Right lobe of liver (tissue), 6 donors: ENCODE data around the gene C2orf92. TPM values are rescaled to one million over a fixed set of nuclear protein-coding genes. Genes with fewer than 3 reads are reported as not detected.

Experiments
- ATAC-seq, 4 donors: fragments of 200-7000 bp; cut with Tn5 transposase; one replicate each; pipeline ENCODE4 v1.9.1; 2020; ENCODE audit warnings: mild to moderate bottlenecking in 4 of 4, moderate library complexity in 4 of 4
- DNase-seq, 3 donors: peaks; one replicate each; pipeline ENCODE4 v3.0.0-alpha.2; 2020
- H3K27ac ChIP-seq, 3 donors: fragments of 200-600 bp; one replicate each; pipeline ENCODE4 v1.8.0; 2022
- H3K27me3 ChIP-seq, 2 donors: fragments of 200-600 bp; one replicate each; pipeline ENCODE4 v1.8.0; 2022
- H3K36me3 ChIP-seq, 4 donors: fragments of 200-600 bp; sonication (generic) in 1 of 4; one replicate each; pipeline versions ENCODE4 v1.5.1 to v1.8.0; 2017 to 2022; ENCODE audit warnings: control low read depth in 1 of 4
- H3K4me1 ChIP-seq, 4 donors: fragments of 200-600 bp; sonication (generic) in 1 of 4; one replicate each; pipeline versions ENCODE4 v1.5.1 to v1.8.0; 2017 to 2022; ENCODE audit warnings: control low read depth in 1 of 4
- H3K4me3 ChIP-seq, 3 donors: fragments of 200-600 bp; one replicate each; pipeline ENCODE4 v1.8.0; 2022
- H3K9me3 ChIP-seq, 4 donors: fragments of 200-600 bp; sonication (generic) in 1 of 4; one replicate each; pipeline versions ENCODE4 v1.5.1 to v1.8.0; 2017 to 2022; ENCODE audit warnings: control low read depth in 1 of 4
- POLR2A ChIP-seq: fragments of 450-650 bp; IDR thresholded peaks from one replicate; pipeline ENCODE4 v1.6.1; 2017; ENCODE audit warnings: antibody characterized with exemption, mild to moderate bottlenecking
- WGBS: methylation state at CpG from one replicate; pipeline ENCODE4 v1.1.6; 2018; ENCODE audit warnings: low coverage, low lambda C conversion rate; ENCODE audit not compliant: insufficient coverage; ENCODE audit errors: missing lambda C conversion rate; 5-methylcytosine and 5-hydroxymethylcytosine counted together
- intact Hi-C, 2 donors: fragments of 100-400 bp; cut with DNase I; formaldehyde crosslinking; loops; one replicate each; pipeline versions ENCODE4 v1.11.2 to v1.14.1; 2022
- total RNA-seq, 6 experiments: library from RNA; depleted of rRNA in 2 of 6; stranded (reverse); fragments of >200 nt in 2 of 6; fragmentation: NEBNext Ultra II Directional in 3 of 6; extraction: Animal tissue kit (Norgen Biotek cat#: 25700) in 3 of 6; gene quantifications; one replicate each; pipeline versions ENCODE4 v1.1.0 to v1.2.4, GENCODE V29; 2016 to 2023
- TF ChIP-seq, protein P1 (sequence below), 4 donors: fragments of 200-600 bp in 3 of 4; fragments of 450-650 bp in 1 of 4; IDR thresholded peaks; one replicate each; pipeline versions ENCODE4 v1.5.1 to v1.8.0; 2016 to 2022; ENCODE audit warnings: antibody characterized with exemption in 4 of 4, mild to moderate bottlenecking in 2 of 4
- donor health status: DM: no; HTN: yes; CAD: no.
- donor health status: DM: no; HTN: no; CAD: no.
- donor health status: DM: no; HTN: no; CAD: no.
- donor health status: DM: no; HTN: yes; CAD: no.
- donor health status: DM: no; HTN: yes; CAD: no.

The C2orf92 gene
- total RNA-seq, 6 experiments from 2014 or later = 2.0 to 12.8 (median 4.4) TPM

DNA sequence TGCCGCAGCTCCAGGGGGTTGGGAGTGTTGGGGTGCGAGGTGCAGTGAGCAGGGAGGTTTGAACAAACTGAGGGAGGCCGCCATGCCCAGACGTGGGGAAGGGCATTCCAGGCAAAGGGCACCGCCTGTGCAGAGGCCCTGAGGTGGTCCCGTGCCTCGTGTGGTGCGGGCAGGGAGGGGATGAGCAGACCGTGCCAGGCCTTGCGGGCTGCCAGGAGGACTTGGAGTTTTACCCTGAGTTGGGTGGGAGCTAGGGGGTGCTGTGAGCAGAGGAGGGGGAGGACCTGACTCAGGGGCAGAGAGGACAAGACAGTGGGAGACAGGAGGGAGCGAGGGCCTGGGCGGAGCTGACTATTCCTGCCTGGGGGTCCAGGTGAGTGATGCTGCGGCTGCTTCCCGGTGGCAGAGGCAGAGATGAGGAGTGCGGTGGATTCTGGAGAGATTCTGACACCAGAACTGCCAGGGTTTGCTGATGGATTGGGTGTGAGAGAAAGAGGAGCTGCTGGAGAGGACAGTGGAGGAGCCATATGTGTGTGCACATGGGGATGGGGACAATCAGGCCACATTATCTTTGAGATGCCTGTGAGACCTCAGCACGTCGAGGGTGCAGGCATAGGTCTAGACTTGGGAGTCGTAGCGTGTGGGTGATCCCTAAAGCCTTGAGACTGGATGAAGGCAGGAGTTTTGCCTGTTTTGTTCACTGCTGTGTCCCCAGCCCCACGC lies 67.3 kb downstream of the C2orf92 start:
- intact Hi-C loops = loop anchor here in 1 of 2 donors (10.0 kb wide), 1 partner anchor 648 kb away; no protein-coding TSS in a partner anchor
- TF ChIP-seq, protein P1, sequence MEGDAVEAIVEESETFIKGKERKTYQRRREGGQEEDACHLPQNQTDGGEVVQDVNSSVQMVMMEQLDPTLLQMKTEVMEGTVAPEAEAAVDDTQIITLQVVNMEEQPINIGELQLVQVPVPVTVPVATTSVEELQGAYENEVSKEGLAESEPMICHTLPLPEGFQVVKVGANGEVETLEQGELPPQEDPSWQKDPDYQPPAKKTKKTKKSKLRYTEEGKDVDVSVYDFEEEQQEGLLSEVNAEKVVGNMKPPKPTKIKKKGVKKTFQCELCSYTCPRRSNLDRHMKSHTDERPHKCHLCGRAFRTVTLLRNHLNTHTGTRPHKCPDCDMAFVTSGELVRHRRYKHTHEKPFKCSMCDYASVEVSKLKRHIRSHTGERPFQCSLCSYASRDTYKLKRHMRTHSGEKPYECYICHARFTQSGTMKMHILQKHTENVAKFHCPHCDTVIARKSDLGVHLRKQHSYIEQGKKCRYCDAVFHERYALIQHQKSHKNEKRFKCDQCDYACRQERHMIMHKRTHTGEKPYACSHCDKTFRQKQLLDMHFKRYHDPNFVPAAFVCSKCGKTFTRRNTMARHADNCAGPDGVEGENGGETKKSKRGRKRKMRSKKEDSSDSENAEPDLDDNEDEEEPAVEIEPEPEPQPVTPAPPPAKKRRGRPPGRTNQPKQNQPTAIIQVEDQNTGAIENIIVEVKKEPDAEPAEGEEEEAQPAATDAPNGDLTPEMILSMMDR (IDR thresholded peaks at IDR 0.05) = no peak
- TF ChIP-seq POLR2A = no peak
- Histone ChIP-seq H3K27ac (no peak overlapping the region), H3K27me3 (no peaks in the 10 kb centered on the region), H3K4me3 (no peak overlapping the region), H3K4me1 (no peaks in the 10 kb centered on the region), H3K36me3 (no peaks in the 10 kb centered on the region), H3K9me3 (no peaks in the 10 kb centered on the region)
- DNase-seq (no peak), ATAC-seq (no peak)
- WGBS = 78% methylated on average over 13 of the region's 20 CpGs

DNA sequence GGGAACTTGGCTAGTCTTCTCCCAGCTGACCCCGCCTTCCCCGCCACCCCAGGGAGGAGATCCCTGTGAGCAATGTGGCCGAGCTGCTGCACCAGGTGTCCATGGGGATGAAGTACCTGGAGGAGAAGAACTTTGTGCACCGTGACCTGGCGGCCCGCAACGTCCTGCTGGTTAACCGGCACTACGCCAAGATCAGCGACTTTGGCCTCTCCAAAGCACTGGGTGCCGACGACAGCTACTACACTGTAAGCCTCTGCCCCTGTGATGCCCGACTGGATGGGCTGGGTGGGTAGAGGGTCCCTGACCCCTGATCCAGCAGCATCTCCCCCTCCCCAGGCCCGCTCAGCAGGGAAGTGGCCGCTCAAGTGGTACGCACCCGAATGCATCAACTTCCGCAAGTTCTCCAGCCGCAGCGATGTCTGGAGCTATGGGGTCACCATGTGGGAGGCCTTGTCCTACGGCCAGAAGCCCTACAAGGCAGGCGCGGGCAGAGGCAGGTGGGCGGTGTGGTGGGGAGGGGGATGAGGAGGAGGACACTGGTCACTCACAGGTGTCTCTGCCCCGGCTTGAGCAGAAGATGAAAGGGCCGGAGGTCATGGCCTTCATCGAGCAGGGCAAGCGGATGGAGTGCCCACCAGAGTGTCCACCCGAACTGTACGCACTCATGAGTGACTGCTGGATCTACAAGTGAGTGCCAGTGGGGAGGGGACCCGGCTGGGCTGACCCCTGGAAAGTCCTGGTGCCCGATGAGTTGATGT lies 68.1 kb downstream of the C2orf92 start:
- Histone ChIP-seq H3K4me1 (no peaks in the 10 kb centered on the region), H3K27ac (no peak overlapping the region), H3K36me3 (no peaks in the 10 kb centered on the region), H3K27me3 (no peaks in the 10 kb centered on the region), H3K9me3 (no peaks in the 10 kb centered on the region), H3K4me3 (no peak overlapping the region)
- WGBS = 88% methylated on average over 10 of the region's 32 CpGs
- intact Hi-C loops = loop anchor here in 1 of 2 donors (10.0 kb wide), 1 partner anchor 647 kb away; no protein-coding TSS in a partner anchor
- DNase-seq = no peak
- ATAC-seq = no peak
- TF ChIP-seq, protein P1 (IDR thresholded peaks at IDR 0.05) = no peak
- TF ChIP-seq POLR2A = no peak

DNA sequence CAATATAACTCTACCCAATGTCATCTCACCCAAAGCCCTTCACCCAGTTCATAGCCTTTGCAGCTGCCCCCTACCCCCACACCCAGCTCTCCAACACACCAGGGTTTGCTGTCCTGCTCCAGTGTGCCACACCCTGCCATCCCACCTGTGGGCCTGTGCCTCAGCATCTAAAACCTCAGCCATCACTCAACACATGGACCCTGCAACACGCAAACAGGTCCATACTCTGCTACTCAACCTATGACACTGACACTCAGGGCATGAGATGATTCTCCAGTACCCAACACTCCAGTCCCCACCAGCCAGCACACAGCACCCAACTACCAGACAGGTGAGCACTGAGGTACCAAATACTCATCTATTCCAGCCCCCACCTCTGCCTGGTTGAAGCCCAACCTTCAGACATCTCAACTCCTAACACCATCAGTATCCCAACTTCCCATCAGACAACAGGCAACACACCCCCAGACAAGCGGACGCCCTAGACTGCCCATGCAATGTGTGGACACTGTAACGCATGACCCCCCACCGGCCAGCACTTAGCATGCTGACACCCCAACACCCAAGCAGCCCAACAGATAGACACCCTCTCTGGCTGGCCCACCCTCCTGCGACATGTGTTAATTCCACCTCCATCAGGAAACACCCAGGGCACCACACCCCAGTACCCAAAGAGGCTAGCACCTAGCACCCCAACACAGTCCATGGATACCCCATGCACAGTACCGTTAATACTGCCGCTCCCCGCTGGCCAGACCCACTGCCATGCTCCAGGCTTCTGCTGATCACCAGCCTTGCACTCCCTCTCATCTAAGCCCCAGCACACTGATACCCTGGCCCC lies 68.9 kb downstream of the C2orf92 start:
- Histone ChIP-seq H3K9me3 (no peaks in the 10 kb centered on the region), H3K36me3 (no peaks in the 10 kb centered on the region), H3K27ac (no peak overlapping the region), H3K4me1 (no peaks in the 10 kb centered on the region), H3K27me3 (no peaks in the 10 kb centered on the region), H3K4me3 (no peak overlapping the region)
- WGBS = 80% methylated on average over 6 of the region's 9 CpGs
- no peak for TF ChIP-seq POLR2A
- TF ChIP-seq, protein P1 (IDR thresholded peaks at IDR 0.05) = no peak
- DNase-seq = no peak
- intact Hi-C loops = loop anchor here in 1 of 2 donors (10.0 kb wide), 1 partner anchor 646 kb away; no protein-coding TSS in a partner anchor
- no peak for ATAC-seq
